ENCODE data around the gene CSTPP1.

The CSTPP1 gene

GRCh38 chr11:46936138-46937110 is at the start of gene CSTPP1:
TSS of gene CSTPP1 (plus strand) at chr11:46936761. CDS start at chr11:46936806, 45 bp downstream.
- FAIRE-seq, result no peak

GRCh38 chr11:46888636-46889035 is 47.9 kb upstream of the CSTPP1 start:
- no peak for FAIRE-seq

- no peak for FAIRE-seq
Observed at GRCh38 chr11:46889251-46889650, 47.3 kb upstream of the CSTPP1 start.

- FAIRE-seq, result no peak
Observed at GRCh38 chr11:46889689-46890475, 46.7 kb upstream of the CSTPP1 start.

- FAIRE-seq, result no peak
Observed at GRCh38 chr11:46890665-46891064, 45.9 kb upstream of the CSTPP1 start.

GRCh38 chr11:46892109-46892508 is 44.5 kb upstream of the CSTPP1 start:
- no peak for FAIRE-seq

- FAIRE-seq, result no peak
Observed at GRCh38 chr11:46892838-46893237, 43.7 kb upstream of the CSTPP1 start.

GRCh38 chr11:46894506-46894905 is 42.1 kb upstream of the CSTPP1 start:
- FAIRE-seq, result no peak

GRCh38 chr11:46894961-46895360 is 41.6 kb upstream of the CSTPP1 start:
- FAIRE-seq, result no peak

- FAIRE-seq, result no peak
Observed at GRCh38 chr11:46895821-46896220, 40.7 kb upstream of the CSTPP1 start.

GRCh38 chr11:46896719-46897406 is 39.7 kb upstream of the CSTPP1 start:
- no peak for FAIRE-seq

GRCh38 chr11:46898396-46899095 is 38.0 kb upstream of the CSTPP1 start:
- no peak for FAIRE-seq

GRCh38 chr11:46899501-46900025 is 37.0 kb upstream of the CSTPP1 start:
- no peak for FAIRE-seq

GRCh38 chr11:46900091-46900746 is 36.3 kb upstream of the CSTPP1 start:
- no peak for FAIRE-seq

GRCh38 chr11:46901156-46901555 is 35.4 kb upstream of the CSTPP1 start:
- FAIRE-seq, result no peak

GRCh38 chr11:46902694-46903093 is 33.9 kb upstream of the CSTPP1 start:
- no peak for FAIRE-seq

- FAIRE-seq, result no peak
Observed at GRCh38 chr11:46903846-46904245, 32.7 kb upstream of the CSTPP1 start.

GRCh38 chr11:46905806-46906205 is 30.8 kb upstream of the CSTPP1 start:
- FAIRE-seq, result no peak

GRCh38 chr11:46906609-46907041 is 29.9 kb upstream of the CSTPP1 start:
- no peak for FAIRE-seq

GRCh38 chr11:46907606-46908005 is 29.0 kb upstream of the CSTPP1 start:
- FAIRE-seq, result no peak

GRCh38 chr11:46912526-46913150 is 23.9 kb upstream of the CSTPP1 start:
- FAIRE-seq, result no peak
